Measurements from ENCODE around the gene GTF2A1. TPM values are rescaled to one million over a fixed set of nuclear protein-coding genes. Genes with fewer than 3 reads are reported as not detected.

The GTF2A1 gene
- total RNA-seq, 4 donors from 2014 or later, result 12.5 to 28.9 (median 18.6) TPM

- Histone ChIP-seq H3K27ac (no peak overlapping the region), H3K4me3 (no peak overlapping the region), H3K9me3 (no peaks in the 10 kb centered on the region), H3K36me3 (no peaks in the 10 kb centered on the region), H3K4me1 (peaks cover 0 to 14% (median 0%) of the 10 kb centered on the region in 4 donors), H3K27me3 (no peaks in the 10 kb centered on the region)
- TF ChIP-seq POLR2A (IDR thresholded peaks at IDR 0.05), result no peak
- DNase-seq, result no peak
These were observed 1.9 kb upstream of the GTF2A1 start for GRCh38 chr14:81222691-81223090.

- peak overlapping the region in 2 of 4 donors; percentile 95 to 98 for H3K27ac ChIP-seq
- H3K4me3 ChIP-seq, result no peak overlapping the region
- H3K9me3 ChIP-seq, result no peaks in the 10 kb centered on the region
- H3K27me3 ChIP-seq, result no peaks in the 10 kb centered on the region
- H3K36me3 ChIP-seq, result no peaks in the 10 kb centered on the region
- no peak for DNase-seq
- peaks cover 0 to 18% (median 0%) of the 10 kb centered on the region in 4 donors for H3K4me1 ChIP-seq
- TF ChIP-seq POLR2A (IDR thresholded peaks at IDR 0.05) (no peak), CTCF (IDR thresholded peaks at IDR 0.05) (no peak)
These were observed 1.4 kb upstream of the GTF2A1 start for GRCh38 chr14:81222126-81222525.

GRCh38 chr14:81221579-81222102, 882 bp upstream of the GTF2A1 start:
- Histone ChIP-seq H3K27ac (peak overlapping the region; percentile 92 to 99 (median 96)), H3K36me3 (no peaks in the 10 kb centered on the region), H3K4me3 (peak overlapping the region; percentile 66 to 88 (median 78)), H3K9me3 (no peaks in the 10 kb centered on the region), H3K4me1 (peaks cover 0 to 23% (median 0%) of the 10 kb centered on the region in 4 donors), H3K27me3 (no peaks in the 10 kb centered on the region)
- no peak for TF ChIP-seq CTCF (IDR thresholded peaks at IDR 0.05)
- no peak for TF ChIP-seq POLR2A (IDR thresholded peaks at IDR 0.05)
- DNase-seq, result peak in 1 of 3 donors; percentile 26

- H3K27me3 ChIP-seq, result no peaks in the 10 kb centered on the region
- peaks cover 0 to 25% (median 0%) of the 10 kb centered on the region in 4 donors for H3K4me1 ChIP-seq
- H3K9me3 ChIP-seq, result no peaks in the 10 kb centered on the region
- no peak for DNase-seq
- H3K27ac ChIP-seq, result peak overlapping the region; percentile 92 to 99 (median 96)
- peak in 1 of 2 donors; percentile 97 for TF ChIP-seq POLR2A (IDR thresholded peaks at IDR 0.05)
- TF ChIP-seq CTCF (IDR thresholded peaks at IDR 0.05), result no peak
- H3K4me3 ChIP-seq, result peak overlapping the region; percentile 66 to 88 (median 78)
- H3K36me3 ChIP-seq, result peaks cover 0 to 9% (median 0%) of the 10 kb centered on the region in 3 donors
These were observed 254 bp downstream of the GTF2A1 start for GRCh38 chr14:81220580-81220829.

GRCh38 chr14:81219759-81220579, 790 bp downstream of the GTF2A1 start:
- peaks cover 0 to 14% (median 0%) of the 10 kb centered on the region in 3 donors for H3K36me3 ChIP-seq
- DNase-seq, result peak in 2 of 3 donors; percentile 59 to 63
- H3K27ac ChIP-seq, result peak overlapping the region; percentile 92 to 99 (median 96)
- H3K4me1 ChIP-seq, result peaks cover 0 to 25% (median 0%) of the 10 kb centered on the region in 4 donors
- no peak for TF ChIP-seq POLR2A (IDR thresholded peaks at IDR 0.05)
- no peak for TF ChIP-seq CTCF (IDR thresholded peaks at IDR 0.05)
- H3K27me3 ChIP-seq, result no peaks in the 10 kb centered on the region
- no peaks in the 10 kb centered on the region for H3K9me3 ChIP-seq
- peak overlapping the region; percentile 66 to 88 (median 78) for H3K4me3 ChIP-seq

- peak overlapping the region; percentile 66 to 88 (median 78) for H3K4me3 ChIP-seq
- H3K27ac ChIP-seq, result peak overlapping the region; percentile 92 to 99 (median 96)
- no peaks in the 10 kb centered on the region for H3K9me3 ChIP-seq
- peaks cover 0 to 25% (median 0%) of the 10 kb centered on the region in 4 donors for H3K4me1 ChIP-seq
- DNase-seq, result peak; percentile 89 to 97 (median 94)
- no peaks in the 10 kb centered on the region for H3K27me3 ChIP-seq
- TF ChIP-seq CTCF (IDR thresholded peaks at IDR 0.05) (peak in 1 of 6 experiments; percentile 9), POLR2A (IDR thresholded peaks at IDR 0.05) (peak; percentile 99 to 100)
- peaks cover 0 to 21% (median 0%) of the 10 kb centered on the region in 3 donors for H3K36me3 ChIP-seq
These were observed 1.5 kb downstream of the GTF2A1 start for GRCh38 chr14:81219210-81219758.
